H1 (cell line): ENCODE data around the gene DNAJC21. TPM values are rescaled to one million over a fixed set of nuclear protein-coding genes. Genes with fewer than 3 reads are reported as not detected.

Experiments
- CHD2 ChIP-seq: IDR thresholded peaks from 2 replicates; pipeline ENCODE4 v1.6.1; 2012; ENCODE audit warnings: low read length, improper control_type of control experiment
- POLR2AphosphoS5 ChIP-seq: IDR thresholded peaks from 2 replicates; pipeline ENCODE4 v1.6.1; 2011; ENCODE audit warnings: low read depth, low read length
- POU5F1 ChIP-seq: IDR thresholded peaks from 2 replicates; pipeline ENCODE4 v1.6.1; 2011; ENCODE audit warnings: low read depth, mild to moderate bottlenecking, low read length, moderate library complexity
- SP1 ChIP-seq: IDR thresholded peaks from 2 replicates; pipeline ENCODE4 v1.6.1; 2011; ENCODE audit warnings: low read depth, low read length
- polyA plus RNA-seq, 7 experiments: library from polyadenylated mRNA; depleted of rRNA in 3 of 7; stranded (reverse) in 5 of 7; unstranded in 2 of 7; fragments of >200 nt in 5 of 7; fragments of 200-250 nt in 2 of 7; gene quantifications; 1 replicate in 5 of 7; 2 replicates in 1 of 7; 4 replicates in 1 of 7; pipeline versions ENCODE4 v1.2.1 to v1.2.3, GENCODE V29; 2011 to 2013; ENCODE audit warnings: missing spikeins in 2 of 7, mixed read lengths in 2 of 7
- total RNA-seq: library from RNA; stranded (reverse); fragmentation: NEBNext Ultra II Directional; extraction: Animal tissue kit (Norgen Biotek cat#: 25700); gene quantifications from 2 replicates; pipeline ENCODE4 v1.2.1, GENCODE V29; 2021

The DNAJC21 gene
- total and polyA plus RNA-seq, 2 of the 8 experiments (the other 6 are each of a cell fraction or from before 2014, with no cell fraction given) = 5.1 to 47.5 TPM

DNA sequence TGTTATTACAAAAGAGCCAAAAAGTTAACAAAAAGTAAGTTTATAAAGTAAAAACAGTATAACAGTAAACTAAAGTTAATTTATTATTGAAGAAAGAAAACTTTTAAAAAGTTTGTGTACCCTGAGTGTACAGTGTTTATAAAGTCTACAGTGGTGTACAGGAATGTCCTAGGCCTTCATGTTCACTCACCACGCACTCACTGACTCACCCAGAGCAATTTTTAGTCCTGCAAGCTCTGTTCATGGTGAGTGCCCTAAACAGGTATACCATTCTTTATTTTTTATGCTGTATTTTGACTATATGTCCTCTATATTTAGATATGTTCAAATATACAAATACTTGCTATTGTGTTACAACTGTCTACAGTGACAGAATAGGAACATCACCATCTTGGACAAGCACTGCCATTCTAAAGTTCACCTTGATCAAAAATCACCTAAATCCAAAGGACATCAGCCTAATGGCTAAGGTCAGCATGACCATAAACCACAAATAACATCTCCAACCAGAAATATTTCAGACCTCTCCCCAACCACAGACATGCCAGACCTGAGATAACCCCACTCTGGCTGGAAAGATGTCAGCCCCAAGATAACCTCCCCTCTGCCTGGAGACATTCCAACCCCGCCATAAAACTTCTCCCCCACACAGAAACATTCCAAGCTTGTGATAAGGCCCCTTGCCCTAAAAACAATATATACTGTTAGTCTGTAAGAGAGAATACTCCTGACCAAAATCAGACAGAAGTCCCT, 62.3 kb downstream of the DNAJC21 start (continued):
- no peak for TF ChIP-seq CHD2
- TF ChIP-seq POLR2AphosphoS5 = no peak
- TF ChIP-seq POU5F1 = no peak
- no peak for TF ChIP-seq SP1
